Mesendoderm (in vitro differentiated cells): ENCODE results near the gene DZIP3.

ENCODE experiments used
- DNase-seq: peaks from one replicate; pipeline ENCODE4 v3.0.0; 2013
- H2AK5ac ChIP-seq: 2 replicates; pipeline ENCODE4 v1.6.1; 2013; ENCODE audit warnings: low read length, inconsistent platforms
- H2BK120ac ChIP-seq: 2 replicates; pipeline ENCODE4 v1.6.1; 2013; ENCODE audit warnings: low read depth, mild to moderate bottlenecking, low read length, moderate library complexity, mixed read lengths
- H2BK15ac ChIP-seq: replicated peaks from 2 replicates; pipeline ENCODE4 v1.6.1; 2013; ENCODE audit warnings: low read depth, mild to moderate bottlenecking, moderate library complexity
- H2BK5ac ChIP-seq: 2 replicates; pipeline ENCODE4 v1.6.1; 2013; ENCODE audit warnings: low read length, inconsistent platforms
- H3K18ac ChIP-seq: 2 replicates; pipeline ENCODE4 v1.6.1; 2013; ENCODE audit warnings: mild to moderate bottlenecking, low read length, mixed read lengths
- H3K23ac ChIP-seq: one replicate; pipeline ENCODE4 v1.6.1; 2013; ENCODE audit warnings: low read length
- H3K27ac ChIP-seq: 2 replicates; pipeline ENCODE4 v1.5.1; 2013; ENCODE audit warnings: low read depth, mild to moderate bottlenecking, inconsistent platforms, low read length, moderate library complexity
- H3K27me3 ChIP-seq: 2 replicates; pipeline ENCODE4 v1.6.1; 2013; ENCODE audit warnings: low read length, control low read depth, mild to moderate bottlenecking, inconsistent platforms; ENCODE audit not compliant: insufficient read depth, poor library complexity
- H3K36me3 ChIP-seq: 2 replicates; pipeline ENCODE4 v1.6.1; 2013; ENCODE audit warnings: low read length, inconsistent platforms; ENCODE audit not compliant: control insufficient read depth, insufficient read depth
- H3K4ac ChIP-seq: one replicate; pipeline ENCODE4 v1.6.1; 2013; ENCODE audit warnings: low read depth, mild to moderate bottlenecking, low read length, moderate library complexity
- H3K4me1 ChIP-seq: 2 replicates; pipeline ENCODE4 v1.6.1; 2013; ENCODE audit warnings: low read depth, low read length, inconsistent platforms; ENCODE audit not compliant: control insufficient read depth
- H3K4me2 ChIP-seq: 2 replicates; pipeline ENCODE4 v1.6.1; 2013; ENCODE audit warnings: low read length
- H3K4me3 ChIP-seq: 2 replicates; pipeline ENCODE4 v1.5.1; 2013; ENCODE audit warnings: mild to moderate bottlenecking, low read length
- H3K56ac ChIP-seq: one replicate; pipeline ENCODE4 v1.6.1; 2013; ENCODE audit warnings: low read length
- H3K79me1 ChIP-seq: 2 replicates; pipeline ENCODE4 v1.6.1; 2013; ENCODE audit warnings: low read length, inconsistent platforms
- H3K79me2 ChIP-seq: 2 replicates; pipeline ENCODE4 v1.6.1; 2013; ENCODE audit warnings: mild to moderate bottlenecking, low read length; ENCODE audit not compliant: control insufficient read depth, insufficient read depth
- H3K9ac ChIP-seq: 2 replicates; pipeline ENCODE4 v1.6.1; 2013; ENCODE audit warnings: low read length, inconsistent platforms
- H4K5ac ChIP-seq: one replicate; pipeline ENCODE4 v1.6.1; 2013; ENCODE audit warnings: low read length
- H4K8ac ChIP-seq: one replicate; pipeline ENCODE4 v1.6.1; 2013; ENCODE audit warnings: low read depth, mild to moderate bottlenecking, control low read depth, low read length, moderate library complexity
- WGBS: extraction: QIAGEN DNeasy Blood & Tissue Kit; methylation state at CpG from one replicate; pipeline ENCODE4 v1.1.7; 2013; ENCODE audit warnings: low lambda C conversion rate, missing lambda C conversion rate; ENCODE audit not compliant: insufficient coverage; ENCODE audit errors: extremely low coverage; 5-methylcytosine and 5-hydroxymethylcytosine counted together

Gene DZIP3

DNA sequence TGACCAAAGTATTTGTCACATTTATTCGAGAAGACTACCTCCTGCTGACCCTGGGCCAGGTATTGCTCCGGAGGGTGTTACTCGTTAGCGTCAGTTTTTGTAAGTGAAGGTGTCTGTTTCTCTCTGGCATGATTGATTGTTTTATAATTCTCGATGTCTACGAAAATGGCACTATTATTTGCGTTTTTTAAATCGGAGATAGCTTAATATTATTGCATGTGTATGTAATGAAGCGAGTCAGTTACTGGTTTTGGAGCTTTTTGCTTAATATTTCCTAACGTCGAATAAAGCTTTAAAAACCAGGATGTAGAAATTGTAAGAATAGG lies 439 bp downstream of the DZIP3 start:
- no CpG with 5 or more reads among the region's 11 CpGs for WGBS
- peaks cover 4% of the 10 kb centered on the region for H3K79me1 ChIP-seq

GRCh38 chr3:108590460-108590859 lies 938 bp downstream of the DZIP3 start:
- Histone ChIP-seq H3K4me3 (no peak overlapping the region), H3K56ac (peak overlapping the region; percentile 26), H2BK15ac (no peak overlapping the region), H4K5ac (no peak overlapping the region), H3K9ac (peak overlapping the region; percentile 57), H2BK5ac (no peak overlapping the region), H3K36me3 (no peaks in the 10 kb centered on the region), H3K4me1 (no peaks in the 10 kb centered on the region), H3K27me3 (no peaks in the 10 kb centered on the region), H3K79me1 (peaks cover 4% of the 10 kb centered on the region), H3K4ac (peak overlapping the region; percentile 36), H3K23ac (no peak overlapping the region), H3K27ac (no peak overlapping the region), H2BK120ac (no peak overlapping the region), H3K4me2 (peak overlapping the region; percentile 1), H4K8ac (no peak overlapping the region), H2AK5ac (no peak overlapping the region), H3K18ac (no peak overlapping the region), H3K79me2 (peaks cover 30% of the 10 kb centered on the region)
- no CpG with 5 or more reads among the region's 4 CpGs for WGBS
- peak; percentile 8 for DNase-seq

More for the DNA sequence above, 439 bp downstream of the DZIP3 start:
- Histone ChIP-seq H2BK120ac (no peak overlapping the region), H3K27me3 (no peaks in the 10 kb centered on the region), H3K4me1 (no peaks in the 10 kb centered on the region), H3K79me2 (peaks cover 30% of the 10 kb centered on the region), H4K5ac (no peak overlapping the region), H3K4me3 (peak overlapping the region; percentile 91), H3K56ac (peak overlapping the region; percentile 91), H3K36me3 (no peaks in the 10 kb centered on the region), H4K8ac (no peak overlapping the region), H3K9ac (peak overlapping the region; percentile 98), H2AK5ac (no peak overlapping the region), H2BK15ac (no peak overlapping the region), H3K4ac (peak overlapping the region; percentile 85), H2BK5ac (no peak overlapping the region), H3K23ac (no peak overlapping the region), H3K18ac (peak overlapping the region; percentile 96), H3K27ac (peak overlapping the region; percentile 87), H3K4me2 (peak overlapping the region; percentile 64)
- no peak for DNase-seq

- Histone ChIP-seq H4K8ac (no peak overlapping the region), H3K79me2 (peaks cover 6% of the 10 kb centered on the region), H3K4me3 (no peak overlapping the region), H3K27ac (no peak overlapping the region), H3K79me1 (peaks cover 4% of the 10 kb centered on the region), H3K18ac (no peak overlapping the region), H3K36me3 (no peaks in the 10 kb centered on the region), H3K23ac (no peak overlapping the region), H3K4ac (no peak overlapping the region), H2BK15ac (no peak overlapping the region), H2AK5ac (no peak overlapping the region), H4K5ac (no peak overlapping the region), H3K4me2 (no peak overlapping the region), H3K56ac (no peak overlapping the region), H2BK5ac (no peak overlapping the region), H2BK120ac (no peak overlapping the region), H3K4me1 (no peaks in the 10 kb centered on the region), H3K27me3 (no peaks in the 10 kb centered on the region), H3K9ac (no peak overlapping the region)
- WGBS = no CpG with 5 or more reads among the region's 2 CpGs
- no peak for DNase-seq
Observed at GRCh38 chr3:108595321-108595720, 5.8 kb downstream of the DZIP3 start.

DNA sequence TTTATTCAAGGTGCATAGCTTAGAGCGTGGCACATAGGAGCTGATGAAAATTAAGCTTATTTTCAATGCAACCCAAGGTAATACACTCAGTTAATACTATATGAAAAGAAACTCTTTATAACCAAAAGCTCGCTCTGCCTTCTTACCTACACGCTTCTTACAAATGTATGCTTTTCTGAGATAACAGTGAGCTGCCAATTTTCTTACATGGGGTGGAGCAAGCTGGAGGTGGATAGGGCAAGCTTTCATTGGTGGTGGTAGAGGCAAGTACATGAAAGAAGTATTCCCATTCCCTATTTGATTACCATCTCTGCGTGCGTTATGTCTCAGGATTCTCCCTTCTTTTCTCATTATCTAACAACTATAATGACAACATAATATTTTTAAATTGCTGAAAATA lies 8.9 kb downstream of the DZIP3 start:
- Histone ChIP-seq H3K36me3 (no peaks in the 10 kb centered on the region), H2BK15ac (no peak overlapping the region), H4K8ac (no peak overlapping the region), H3K4me1 (peaks cover 2% of the 10 kb centered on the region), H3K4me2 (no peak overlapping the region), H2BK5ac (no peak overlapping the region), H3K79me2 (no peaks in the 10 kb centered on the region), H3K23ac (no peak overlapping the region), H3K4me3 (no peak overlapping the region), H3K79me1 (peaks cover 1% of the 10 kb centered on the region), H3K18ac (no peak overlapping the region), H2AK5ac (no peak overlapping the region), H3K27ac (no peak overlapping the region), H3K9ac (no peak overlapping the region), H2BK120ac (no peak overlapping the region), H3K27me3 (no peaks in the 10 kb centered on the region), H3K56ac (no peak overlapping the region), H4K5ac (no peak overlapping the region), H3K4ac (no peak overlapping the region)
- WGBS = no CpG with 5 or more reads among the region's 5 CpGs
- no peak for DNase-seq

GRCh38 chr3:108599677-108600409 lies 10.3 kb downstream of the DZIP3 start:
- WGBS = no CpG with 5 or more reads among the region's 1 CpG

More at GRCh38 chr3:108599677-108600409, 10.3 kb downstream of the DZIP3 start:
- Histone ChIP-seq H3K4me1 (peaks cover 2% of the 10 kb centered on the region), H3K9ac (no peak overlapping the region), H3K27me3 (no peaks in the 10 kb centered on the region), H2BK15ac (no peak overlapping the region), H3K79me2 (no peaks in the 10 kb centered on the region), H3K4me2 (no peak overlapping the region), H3K27ac (no peak overlapping the region), H3K79me1 (peaks cover 1% of the 10 kb centered on the region), H3K4ac (no peak overlapping the region), H3K4me3 (no peak overlapping the region), H3K56ac (no peak overlapping the region), H2AK5ac (no peak overlapping the region), H3K36me3 (no peaks in the 10 kb centered on the region), H2BK5ac (no peak overlapping the region), H2BK120ac (no peak overlapping the region), H3K23ac (no peak overlapping the region), H3K18ac (no peak overlapping the region), H4K5ac (no peak overlapping the region), H4K8ac (no peak overlapping the region)
- no peak for DNase-seq
